Activated CD8-positive, alpha-beta memory T cell treated with anti-CD3 and anti-CD28 coated beads, Interleukin-2, amount 50 U/mL, for 1 hour (primary cell): ENCODE measurements around the gene CNTRL.
"Not testable (repeated sequence)": the region's sequence is repeated elsewhere in the genome, so short reads cannot be mapped to it uniquely, and the experiment has no call there.

Experiments
- DNase-seq: peaks from one replicate; pipeline ENCODE4 v3.0.0-alpha.2; 2020; ENCODE audit errors: extremely low read depth

Gene CNTRL

DNA sequence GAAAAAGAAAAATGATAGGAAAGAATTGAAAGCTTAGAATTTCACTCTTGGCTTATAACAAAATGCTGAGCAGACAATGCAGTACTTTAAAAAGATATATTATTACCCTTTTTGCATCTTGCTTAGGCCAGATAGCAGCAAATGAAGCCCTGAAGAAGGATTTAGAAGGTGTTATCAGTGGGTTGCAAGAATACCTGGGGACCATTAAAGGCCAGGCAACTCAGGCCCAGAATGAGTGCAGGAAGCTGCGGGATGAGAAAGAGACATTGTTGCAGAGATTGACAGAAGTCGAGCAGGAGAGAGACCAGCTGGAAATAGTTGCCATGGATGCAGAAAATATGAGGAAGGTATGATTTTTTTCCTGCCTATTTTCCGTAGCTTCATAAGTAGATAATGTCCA, 50.8 kb downstream of the CNTRL start:
- DNase-seq: no peak

GRCh38 chr9:121129384-121129783, 54.6 kb downstream of the CNTRL start:
- not testable (repeated sequence) for DNase-seq

DNA sequence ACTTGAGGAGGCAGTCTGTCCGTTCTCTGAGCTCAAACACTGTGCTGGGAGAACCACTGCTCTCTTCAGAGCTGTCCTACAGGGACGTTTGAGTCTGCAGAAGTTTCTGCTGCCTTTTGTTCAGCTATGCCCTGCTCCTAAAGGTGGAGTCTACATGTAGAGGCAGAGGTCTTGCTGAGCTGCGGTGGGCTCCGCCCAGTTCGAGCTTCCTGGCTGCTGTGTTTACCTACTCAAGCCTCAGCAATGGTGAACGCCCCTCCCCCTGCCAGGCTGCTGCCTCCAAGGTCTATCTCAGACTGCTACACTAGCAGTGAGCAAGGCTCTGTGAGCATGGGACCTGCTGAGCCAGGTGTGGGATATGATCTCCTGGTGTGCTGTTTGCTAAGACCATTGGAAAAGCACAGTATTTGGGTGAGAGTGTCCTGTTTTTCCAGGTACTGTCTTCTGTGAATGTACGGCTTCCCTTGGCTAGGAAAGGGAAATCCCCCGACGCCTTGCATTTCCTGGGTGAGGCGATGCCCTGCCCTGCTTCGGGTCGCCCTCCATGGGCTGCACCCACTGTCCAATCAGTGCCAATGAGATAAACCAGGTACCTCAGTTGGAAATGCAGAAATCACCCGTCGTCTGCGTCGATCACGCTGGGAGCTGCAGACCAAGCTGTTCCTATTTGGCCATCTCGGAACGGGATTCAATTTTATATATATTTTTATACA, 58.5 kb downstream of the CNTRL start:
- DNase-seq: peak; percentile 22

DNA sequence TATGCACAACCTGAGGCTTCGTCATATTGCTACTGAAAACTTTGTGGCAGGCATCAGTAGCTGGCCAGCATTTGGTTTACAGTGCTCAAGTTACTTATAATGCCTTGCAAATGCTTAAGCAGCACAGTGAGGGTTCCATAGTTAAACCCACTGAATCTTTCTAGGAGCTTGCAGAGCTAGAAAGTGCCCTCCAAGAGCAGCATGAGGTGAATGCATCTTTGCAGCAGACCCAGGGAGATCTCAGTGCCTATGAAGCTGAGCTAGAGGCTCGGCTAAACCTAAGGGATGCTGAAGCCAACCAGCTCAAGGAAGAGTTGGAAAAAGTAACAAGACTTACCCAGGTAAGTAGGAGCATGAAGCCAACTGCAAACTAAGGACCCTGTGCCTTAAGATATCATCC, 60.9 kb downstream of the CNTRL start:
- no peak for DNase-seq

DNA sequence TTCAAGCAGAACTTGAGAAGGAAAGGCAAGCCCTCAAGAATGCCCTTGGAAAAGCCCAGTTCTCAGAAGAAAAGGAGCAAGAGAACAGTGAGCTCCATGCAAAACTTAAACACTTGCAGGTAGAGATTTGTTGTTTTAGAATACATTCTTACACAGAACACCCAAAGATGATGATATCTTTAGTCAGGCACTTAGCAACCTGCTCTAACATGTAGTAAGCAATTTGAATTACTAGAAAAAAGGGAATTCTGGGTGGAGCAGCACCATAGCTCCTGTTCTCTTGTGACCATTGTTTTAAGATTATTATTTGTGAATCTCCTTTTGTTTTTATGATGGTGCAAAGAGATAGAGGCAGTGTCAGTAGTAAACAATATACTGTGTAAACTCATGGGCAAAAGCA, 63.8 kb downstream of the CNTRL start:
- no peak for DNase-seq

DNA sequence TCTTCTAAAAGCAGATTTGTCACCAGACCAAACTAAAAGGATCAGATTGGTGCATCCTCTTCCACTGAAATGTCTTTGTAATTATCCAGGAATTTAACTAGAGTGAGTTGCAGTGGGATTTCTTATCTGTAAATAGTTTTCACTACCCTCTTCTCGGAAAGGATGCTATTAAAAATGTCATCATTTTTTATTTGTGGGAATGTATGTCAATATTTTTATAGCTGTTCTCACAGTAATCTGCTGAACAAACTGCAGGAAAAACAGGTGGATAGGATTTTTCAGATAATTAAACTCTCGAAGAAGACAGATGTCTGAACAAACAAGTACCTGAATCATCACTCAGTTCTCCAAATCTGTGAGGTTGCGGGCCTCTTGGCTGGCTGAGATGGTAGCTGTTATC, 64.2 kb downstream of the CNTRL start:
- no peak for DNase-seq

GRCh38 chr9:121140162-121140561, 65.4 kb downstream of the CNTRL start:
- DNase-seq: no peak

- no peak for DNase-seq
Measured at GRCh38 chr9:121141306-121141705, 66.6 kb downstream of the CNTRL start.

DNA sequence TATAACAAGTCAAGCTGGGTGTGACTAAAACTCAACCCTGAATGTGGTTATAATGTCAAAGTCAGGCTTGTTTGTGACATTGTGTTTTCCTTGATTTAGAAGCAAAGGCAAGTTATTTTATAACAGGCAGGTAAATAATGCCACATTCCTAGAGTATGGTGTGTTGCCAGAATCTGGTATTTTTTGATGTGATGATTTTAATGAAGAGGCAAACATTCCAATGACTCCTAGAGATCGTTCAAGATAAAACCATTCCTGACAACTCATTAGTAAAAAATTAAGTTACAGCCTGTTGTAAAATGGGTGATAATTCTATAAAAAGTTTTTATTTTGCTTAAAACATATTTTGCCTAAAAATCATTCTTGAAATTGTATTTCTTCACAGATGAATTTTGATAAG, 67.0 kb downstream of the CNTRL start:
- no peak for DNase-seq

DNA sequence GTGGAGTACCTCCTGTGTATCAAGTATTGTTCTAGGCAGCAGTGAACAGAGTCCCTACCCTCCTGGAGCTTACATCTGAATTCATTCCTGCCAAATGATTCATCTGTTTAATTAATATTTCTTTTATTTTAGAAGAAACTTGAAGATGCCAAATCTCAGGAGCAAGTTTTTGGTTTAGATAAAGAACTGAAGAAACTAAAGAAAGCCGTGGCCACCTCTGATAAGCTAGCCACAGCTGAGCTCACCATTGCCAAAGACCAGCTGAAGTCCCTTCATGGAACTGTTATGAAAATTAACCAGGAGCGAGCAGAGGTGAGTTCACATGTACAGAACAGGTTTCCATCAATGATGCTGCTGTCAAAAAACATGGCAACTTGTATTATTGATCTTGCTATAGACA, 69.0 kb downstream of the CNTRL start:
- DNase-seq: no peak

DNA sequence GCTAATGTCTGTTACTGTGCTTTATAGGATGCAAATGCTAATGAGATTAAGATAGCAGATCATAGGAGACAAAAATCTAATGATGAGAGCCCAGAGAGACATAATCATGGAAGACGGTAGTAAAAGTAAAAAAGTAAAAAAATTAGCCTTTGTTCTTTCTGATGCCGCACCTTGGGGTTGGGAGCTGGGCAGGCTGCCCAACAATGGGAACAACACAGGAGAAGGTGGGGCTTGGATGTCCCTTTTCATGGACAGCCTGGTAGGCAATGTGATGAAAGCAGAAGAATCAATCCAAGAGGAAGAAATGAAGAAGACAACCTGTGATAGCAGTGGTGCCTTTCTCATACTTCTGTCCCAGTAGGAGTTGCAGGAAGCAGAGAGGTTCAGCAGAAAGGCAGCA, 69.7 kb downstream of the CNTRL start:
- no peak for DNase-seq

DNA sequence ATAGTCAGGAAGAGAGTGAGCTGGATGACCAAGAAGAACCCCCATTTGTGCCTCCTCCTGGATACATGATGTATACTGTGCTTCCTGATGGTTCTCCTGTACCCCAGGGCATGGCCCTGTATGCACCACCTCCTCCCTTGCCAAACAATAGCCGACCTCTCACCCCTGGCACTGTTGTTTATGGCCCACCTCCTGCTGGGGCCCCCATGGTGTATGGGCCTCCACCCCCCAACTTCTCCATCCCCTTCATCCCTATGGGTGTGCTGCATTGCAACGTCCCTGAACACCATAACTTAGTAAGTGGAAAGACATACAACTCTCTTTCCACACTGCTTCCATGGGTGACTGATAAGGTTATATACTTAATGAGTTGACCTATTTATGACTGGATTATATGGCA, 75.4 kb downstream of the CNTRL start:
- DNase-seq: no peak

- DNase-seq: no peak
Measured at GRCh38 chr9:121153642-121154041, 78.9 kb downstream of the CNTRL start.

DNA sequence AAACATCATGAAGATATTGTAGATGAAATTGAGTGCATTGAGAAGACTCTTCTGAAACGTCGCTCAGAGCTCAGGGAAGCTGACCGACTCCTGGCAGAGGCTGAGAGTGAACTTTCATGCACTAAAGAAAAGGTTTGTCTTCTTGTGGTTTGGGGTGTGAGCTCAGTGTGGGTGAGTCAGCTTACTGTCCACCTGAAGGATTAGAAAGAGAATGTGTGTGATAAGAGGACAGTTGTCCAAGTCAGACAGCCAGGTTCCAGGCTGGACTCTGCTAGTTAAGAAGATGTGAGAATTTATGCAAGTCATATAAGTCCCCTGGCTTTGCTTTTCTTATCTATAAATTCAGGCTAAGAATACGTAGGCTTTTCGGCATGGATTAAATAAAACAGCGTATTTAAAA, 80.0 kb downstream of the CNTRL start:
- no peak for DNase-seq

- DNase-seq: no peak
Measured at GRCh38 chr9:121156263-121156731, 81.5 kb downstream of the CNTRL start.

DNA sequence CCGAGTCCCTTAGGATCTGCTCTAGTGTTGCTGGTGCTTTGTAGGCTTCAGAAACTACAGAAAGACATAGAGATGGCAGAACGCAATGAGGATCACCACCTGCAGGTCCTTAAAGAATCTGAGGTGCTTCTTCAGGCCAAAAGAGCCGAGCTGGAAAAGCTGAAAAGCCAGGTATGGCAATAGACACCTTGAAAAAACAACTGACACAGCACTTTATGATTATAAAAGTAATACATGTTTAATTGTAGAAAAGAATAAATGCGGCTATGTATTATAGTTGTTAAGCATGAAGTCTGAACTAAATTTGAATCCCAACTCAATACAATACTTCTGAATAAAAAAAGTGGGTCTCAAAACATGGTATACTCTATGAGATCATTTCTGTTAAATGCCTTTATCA, 83.2 kb downstream of the CNTRL start:
- DNase-seq: no peak

- no peak for DNase-seq
Measured at GRCh38 chr9:121160025-121160424, 85.3 kb downstream of the CNTRL start.

DNA sequence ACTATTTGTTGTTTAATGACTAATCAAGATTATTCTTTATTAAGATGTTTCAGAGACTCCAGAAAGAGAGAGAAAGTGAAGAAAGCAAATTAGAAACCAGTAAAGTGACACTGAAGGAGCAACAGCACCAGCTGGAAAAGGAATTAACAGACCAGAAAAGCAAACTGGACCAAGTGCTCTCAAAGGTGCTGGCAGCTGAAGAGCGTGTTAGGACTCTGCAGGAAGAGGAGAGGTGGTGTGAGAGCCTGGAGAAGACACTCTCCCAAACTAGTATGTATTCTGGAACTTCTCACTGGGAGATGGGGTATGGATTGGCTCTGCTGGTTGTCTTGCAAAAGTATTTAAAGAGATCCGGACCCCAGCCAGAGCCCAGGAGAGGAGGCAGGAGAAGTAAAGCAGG, 93.3 kb downstream of the CNTRL start:
- DNase-seq: no peak

- no peak for DNase-seq
Measured at GRCh38 chr9:121169094-121169601, 94.4 kb downstream of the CNTRL start.

DNA sequence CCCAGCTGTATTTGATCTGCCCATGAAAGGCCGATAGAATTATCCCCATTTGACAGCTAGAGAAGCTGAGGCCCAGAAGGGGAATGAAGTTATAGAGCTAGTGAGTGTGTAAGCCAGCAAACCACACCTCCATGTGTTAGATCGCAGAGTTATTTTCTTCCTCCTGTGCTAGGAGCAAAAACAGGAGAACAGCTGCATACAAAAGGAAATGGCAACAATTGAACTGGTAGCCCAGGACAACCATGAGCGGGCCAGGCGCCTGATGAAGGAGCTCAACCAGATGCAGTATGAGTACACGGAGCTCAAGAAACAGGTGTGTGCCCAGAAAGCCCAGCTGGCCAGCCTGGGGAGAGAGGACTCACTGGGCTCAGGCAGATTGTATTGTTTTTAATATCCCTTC, 96.5 kb downstream of the CNTRL start:
- DNase-seq: no peak

DNA sequence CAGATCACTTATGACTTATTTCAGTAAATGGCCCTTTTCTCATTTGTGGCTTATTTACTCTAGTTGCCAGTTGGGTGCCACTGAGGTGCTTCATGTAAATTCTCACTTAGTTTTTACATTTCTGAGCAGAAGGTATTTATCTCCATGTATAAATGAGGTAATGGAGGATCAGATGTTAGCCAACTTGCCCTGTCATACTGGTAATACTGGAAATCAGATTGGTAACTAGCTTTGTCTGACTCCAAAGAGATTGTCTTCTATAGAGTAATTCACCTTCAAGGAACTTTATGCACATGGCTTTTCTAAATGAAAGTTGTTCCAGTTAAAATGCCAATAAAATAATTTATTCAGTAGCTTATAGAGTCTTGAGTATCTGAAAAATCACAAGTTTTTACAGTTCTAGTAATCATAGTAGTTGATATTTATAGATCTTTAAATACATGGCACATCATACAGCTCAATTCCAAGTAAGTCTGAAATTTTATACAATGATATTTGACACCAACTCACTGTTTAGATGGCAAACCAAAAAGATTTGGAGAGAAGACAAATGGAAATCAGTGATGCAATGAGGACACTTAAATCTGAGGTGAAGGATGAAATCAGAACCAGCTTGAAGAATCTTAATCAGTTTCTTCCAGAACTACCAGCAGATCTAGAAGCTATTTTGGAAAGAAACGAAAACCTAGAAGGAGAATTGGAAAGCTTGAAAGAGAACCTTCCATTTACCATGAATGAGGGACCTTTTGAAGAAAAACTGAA, 98.2 kb downstream of the CNTRL start:
- no peak for DNase-seq

- no peak for DNase-seq
Measured at GRCh38 chr9:121173501-121173900, 98.7 kb downstream of the CNTRL start.

DNA sequence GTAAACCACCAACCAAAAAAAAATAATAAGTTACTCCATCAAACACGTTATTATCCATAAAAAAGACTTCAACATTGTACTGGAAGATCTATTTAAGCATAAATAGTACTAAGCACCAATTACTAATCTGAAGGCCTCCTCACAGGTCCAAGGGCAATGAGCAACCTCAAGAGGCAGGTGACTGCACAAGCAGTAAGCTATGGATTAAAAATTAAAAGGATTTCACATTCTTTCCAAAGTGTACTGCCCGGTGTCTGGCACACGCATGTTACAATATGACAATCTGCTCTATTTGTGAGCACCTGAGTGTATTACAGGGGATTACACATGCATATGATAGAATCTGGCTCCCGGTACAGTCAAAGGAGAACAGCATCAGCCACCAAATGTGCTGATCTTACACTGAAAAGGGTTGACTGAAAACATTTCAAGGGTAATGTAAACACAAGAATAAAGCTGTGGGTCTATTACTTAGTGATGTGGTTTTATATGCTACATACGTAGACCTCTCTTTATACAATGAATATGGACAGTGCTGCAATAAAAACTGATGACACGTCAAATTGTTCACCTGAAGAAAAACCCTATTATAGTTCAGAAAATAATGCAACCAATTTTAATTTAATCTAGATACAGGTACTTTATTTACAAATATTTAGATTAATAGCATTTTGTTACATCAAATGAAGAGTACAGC, 104.1 kb downstream of the CNTRL start:
- DNase-seq: no peak
